PC-3 (cell line): ENCODE data around the gene ATIC. TPM values are rescaled to one million over a fixed set of nuclear protein-coding genes. Genes with fewer than 3 reads are reported as not detected.

Experiments used
- ATAC-seq: fragments of 200-7000 bp; cut with Tn5 transposase; 2 replicates; pipeline ENCODE4 v1.9.1; 2020; ENCODE audit warnings: mild to moderate bottlenecking, moderate library complexity
- BruUV-seq: library from RNA; stranded (reverse); fragments of 400-500 nt; replicated peaks from 2 replicates; lab custom pipeline; 2021; lab: Mats Ljungman, UMichigan
- CTCF ChIA-PET: fragments of 300-600 bp; sonication (Branson Sonifier 250); formaldehyde crosslinking; loops from one replicate; lab custom pipeline; 2022; ENCODE audit warnings: antibody characterized with exemption; lab: Charles Lee
- POLR2A ChIA-PET: fragments of 300-600 bp; sonication (Branson Sonifier 250); formaldehyde crosslinking; loops from one replicate; lab custom pipeline; 2022; ENCODE audit warnings: antibody characterized with exemption; ENCODE audit not compliant: unreplicated experiment; lab: Charles Lee
- DNase-seq: peaks from one replicate; pipeline ENCODE4 v3.0.0-alpha.2; 2015
- H2AFZ ChIP-seq: fragments of 300-600 bp; sonication (generic); 2 replicates; pipeline ENCODE4 v1.6.0; 2016; ENCODE audit warnings: antibody characterized with exemption, low read length
- H3F3A ChIP-seq: fragments of 300-600 bp; sonication (generic); one replicate; pipeline ENCODE4 v1.6.0; 2017; ENCODE audit warnings: antibody characterized with exemption, low read length, control low read depth, mild to moderate bottlenecking; ENCODE audit not compliant: unreplicated experiment
- H3K27ac ChIP-seq: fragments of 300-600 bp; sonication (generic); 2 replicates; pipeline ENCODE4 v1.5.1; 2016; ENCODE audit warnings: mild to moderate bottlenecking, low read length
- H3K27me3 ChIP-seq: fragments of 300-600 bp; sonication (generic); 2 replicates; pipeline ENCODE4 v1.6.1; 2016; ENCODE audit warnings: low read length, mixed read lengths
- H3K36me3 ChIP-seq: fragments of 300-600 bp; sonication (generic); 2 replicates; pipeline ENCODE4 v1.6.1; 2016; ENCODE audit warnings: low read depth, mixed run types, low read length, mixed read lengths
- H3K4me1 ChIP-seq: fragments of 300-600 bp; sonication (generic); 2 replicates; pipeline ENCODE4 v1.5.1; 2016; ENCODE audit warnings: low read length; ENCODE audit not compliant: insufficient read depth
- H3K4me2 ChIP-seq: fragments of 300-600 bp; sonication (generic); 2 replicates; pipeline ENCODE4 v1.6.0; 2016; ENCODE audit warnings: low read length
- H3K4me3 ChIP-seq: fragments of 300-600 bp; sonication (generic); 2 replicates; pipeline ENCODE4 v1.5.1; 2016; ENCODE audit warnings: mild to moderate bottlenecking, low read length, mixed read lengths
- H3K79me2 ChIP-seq: fragments of 300-600 bp; sonication (generic); 2 replicates; pipeline ENCODE4 v1.6.1; 2017; ENCODE audit warnings: low read length, mixed read lengths
- H3K9ac ChIP-seq: fragments of 300-600 bp; sonication (generic); 2 replicates; pipeline ENCODE4 v1.6.0; 2016; ENCODE audit warnings: mild to moderate bottlenecking, low read length
- H3K9me2 ChIP-seq: fragments of 300-600 bp; sonication (generic); replicated peaks from 2 replicates; pipeline ENCODE4 v1.6.1; 2016; ENCODE audit warnings: mixed run types, low read length, mixed read lengths
- H3K9me3 ChIP-seq: fragments of 300-600 bp; sonication (generic); 2 replicates; pipeline ENCODE4 v1.6.1; 2016; ENCODE audit warnings: low read length, mixed read lengths
- H4K20me1 ChIP-seq: fragments of 300-600 bp; sonication (generic); 2 replicates; pipeline ENCODE4 v1.6.1; 2016; ENCODE audit warnings: low read length, mixed read lengths
- EZH2 ChIP-seq: fragments of 300-600 bp; sonication (generic); IDR thresholded peaks from one replicate; pipeline ENCODE4 v1.6.1; 2017; ENCODE audit warnings: antibody characterized with exemption, mild to moderate bottlenecking, low read length; ENCODE audit not compliant: unreplicated experiment
- EZH2phosphoT487 ChIP-seq: fragments of 300-600 bp; sonication (generic); IDR thresholded peaks from 2 replicates; pipeline ENCODE4 v1.6.1; 2018; ENCODE audit warnings: mild to moderate bottlenecking, antibody characterized with exemption, low read length, borderline replicate concordance
- intact Hi-C: fragments of 100-400 bp; cut with micrococcal nuclease; formaldehyde crosslinking; loops from 2 replicates; pipeline ENCODE4 v1.9.0; 2023
- total RNA-seq: library from RNA; depleted of rRNA; stranded (reverse); fragments of >200 nt; gene quantifications from 2 replicates; pipeline ENCODE4 v1.2.3, GENCODE V29; 2014
- TF ChIP-seq, protein P1 (sequence below): fragments of 300-600 bp; sonication (generic); conservative IDR thresholded peaks from 2 replicates; pipeline ENCODE4 v1.5.1; 2017; ENCODE audit warnings: antibody characterized with exemption, low read depth, mild to moderate bottlenecking, low read length

Gene ATIC
- total RNA-seq, 1 experiment from 2014 or later: 41.7 TPM

DNA sequence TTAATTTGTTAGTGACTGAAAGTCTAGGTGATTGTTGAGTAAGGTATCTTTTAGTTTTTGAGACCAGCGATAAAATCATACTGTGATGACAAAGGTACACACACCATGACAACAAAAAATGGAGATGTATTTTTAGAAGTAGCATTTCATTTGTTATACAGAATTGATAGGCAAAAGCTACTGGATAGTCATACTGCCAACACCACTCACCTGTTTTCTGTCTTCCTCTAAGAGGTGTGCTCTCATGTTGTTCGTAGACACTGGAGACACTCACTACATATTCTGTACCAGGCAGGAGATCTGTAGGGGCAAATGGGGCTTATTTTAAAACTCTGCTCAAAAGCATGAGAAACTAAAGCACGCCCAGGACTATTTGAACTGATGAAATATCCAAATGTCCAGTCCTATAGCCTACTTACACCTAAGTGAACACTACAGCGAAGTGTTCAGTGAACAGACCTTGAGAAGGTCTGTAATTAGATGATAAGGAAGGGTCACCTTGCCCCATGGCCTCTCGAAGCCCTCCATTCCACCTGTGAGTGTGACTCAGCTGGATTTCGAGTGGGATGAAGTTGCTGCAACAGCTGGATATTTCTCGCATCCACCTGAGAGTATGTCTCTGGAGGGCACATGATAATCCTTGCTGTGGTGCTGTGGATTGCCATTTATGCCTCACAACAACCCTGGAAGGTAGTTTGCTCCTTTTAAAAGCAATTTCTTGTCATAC lies 76.3 kb downstream of the ATIC start:
- POLR2A ChIA-PET: no interaction called here
- H3K36me3 ChIP-seq: peaks cover 60% of the 10 kb centered on the region
- DNase-seq: no peak
- no peak for ATAC-seq
- H3K4me1 ChIP-seq: no peaks in the 10 kb centered on the region
- no peak overlapping the region for H3K4me3 ChIP-seq
- H3K27ac ChIP-seq: no peak overlapping the region
- H4K20me1 ChIP-seq: no peaks in the 10 kb centered on the region
- no peak overlapping the region for H3K9ac ChIP-seq
- no peak overlapping the region for H2AFZ ChIP-seq
- intact Hi-C loops: no loop called here
- no peaks in the 10 kb centered on the region for H3K79me2 ChIP-seq
- no peaks in the 10 kb centered on the region for H3K27me3 ChIP-seq
- TF ChIP-seq EZH2 (no peak), EZH2phosphoT487 (no peak)
- TF ChIP-seq, protein P1, sequence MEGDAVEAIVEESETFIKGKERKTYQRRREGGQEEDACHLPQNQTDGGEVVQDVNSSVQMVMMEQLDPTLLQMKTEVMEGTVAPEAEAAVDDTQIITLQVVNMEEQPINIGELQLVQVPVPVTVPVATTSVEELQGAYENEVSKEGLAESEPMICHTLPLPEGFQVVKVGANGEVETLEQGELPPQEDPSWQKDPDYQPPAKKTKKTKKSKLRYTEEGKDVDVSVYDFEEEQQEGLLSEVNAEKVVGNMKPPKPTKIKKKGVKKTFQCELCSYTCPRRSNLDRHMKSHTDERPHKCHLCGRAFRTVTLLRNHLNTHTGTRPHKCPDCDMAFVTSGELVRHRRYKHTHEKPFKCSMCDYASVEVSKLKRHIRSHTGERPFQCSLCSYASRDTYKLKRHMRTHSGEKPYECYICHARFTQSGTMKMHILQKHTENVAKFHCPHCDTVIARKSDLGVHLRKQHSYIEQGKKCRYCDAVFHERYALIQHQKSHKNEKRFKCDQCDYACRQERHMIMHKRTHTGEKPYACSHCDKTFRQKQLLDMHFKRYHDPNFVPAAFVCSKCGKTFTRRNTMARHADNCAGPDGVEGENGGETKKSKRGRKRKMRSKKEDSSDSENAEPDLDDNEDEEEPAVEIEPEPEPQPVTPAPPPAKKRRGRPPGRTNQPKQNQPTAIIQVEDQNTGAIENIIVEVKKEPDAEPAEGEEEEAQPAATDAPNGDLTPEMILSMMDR: no peak
- no peaks in the 10 kb centered on the region for H3K9me3 ChIP-seq
- H3F3A ChIP-seq: no peaks in the 10 kb centered on the region
- no TSS peak for BruUV-seq
- H3K4me2 ChIP-seq: no peak overlapping the region
- CTCF ChIA-PET: no interaction called here
- no peaks in the 10 kb centered on the region for H3K9me2 ChIP-seq

DNA sequence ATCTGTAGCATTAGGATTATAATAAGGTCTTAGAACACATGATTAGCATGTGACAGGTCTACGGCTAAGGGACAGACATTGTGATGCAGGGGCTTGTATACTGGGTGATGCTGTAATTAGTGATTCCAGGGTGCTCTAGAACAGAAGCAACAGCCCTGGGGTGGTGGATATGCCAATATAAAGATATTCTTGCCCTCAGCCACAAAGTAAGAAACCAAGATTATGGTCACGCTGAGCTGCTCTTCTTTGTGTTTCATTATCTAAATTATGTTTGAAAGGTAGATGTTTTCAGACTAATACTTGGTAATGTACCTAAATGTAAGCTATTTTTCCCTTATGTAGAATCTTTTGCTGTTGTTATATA lies 78.7 kb downstream of the ATIC start:
- no peak overlapping the region for H3K9ac ChIP-seq
- intact Hi-C loops: no loop called here
- H3K27ac ChIP-seq: no peak overlapping the region
- H3K4me3 ChIP-seq: no peak overlapping the region
- no peaks in the 10 kb centered on the region for H3F3A ChIP-seq
- peaks cover 68% of the 10 kb centered on the region for H3K36me3 ChIP-seq
- no TSS peak for BruUV-seq
- H3K79me2 ChIP-seq: no peaks in the 10 kb centered on the region
- POLR2A ChIA-PET: no interaction called here
- TF ChIP-seq, protein P1: no peak
- no peak for TF ChIP-seq EZH2
- TF ChIP-seq EZH2phosphoT487: no peak
- no peaks in the 10 kb centered on the region for H3K4me1 ChIP-seq
- H4K20me1 ChIP-seq: no peaks in the 10 kb centered on the region
- H3K9me3 ChIP-seq: no peaks in the 10 kb centered on the region
- no peaks in the 10 kb centered on the region for H3K9me2 ChIP-seq
- CTCF ChIA-PET: interaction anchor here (0.5 kb wide), 1 partner anchor 11 kb away, joined by 10 read pairs; no protein-coding TSS in a partner anchor
- H3K4me2 ChIP-seq: no peak overlapping the region
- H3K27me3 ChIP-seq: no peaks in the 10 kb centered on the region
- ATAC-seq: no peak
- no peak for DNase-seq
- no peak overlapping the region for H2AFZ ChIP-seq

DNA sequence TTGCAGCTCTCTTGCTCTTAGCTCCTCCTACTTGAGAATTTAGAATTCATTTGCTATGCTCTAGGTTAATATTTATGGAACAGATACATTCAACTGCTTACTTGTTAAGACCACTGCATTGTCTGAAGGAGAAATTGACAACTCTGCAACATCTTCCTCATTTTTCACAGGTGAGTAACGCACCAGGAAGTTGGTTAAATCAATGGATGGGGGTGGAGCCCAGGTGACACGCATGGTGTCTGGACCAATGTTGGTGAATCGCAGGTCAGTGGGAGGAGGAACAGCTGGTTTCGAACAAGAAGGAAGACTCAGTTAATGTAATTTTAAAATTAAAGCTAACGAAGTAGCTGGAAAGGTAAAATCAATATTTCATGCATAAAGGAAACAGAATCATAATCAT lies 79.7 kb downstream of the ATIC start:
- no peak overlapping the region for H3K4me2 ChIP-seq
- peak; percentile 25 for DNase-seq
- peaks cover 69% of the 10 kb centered on the region for H3K36me3 ChIP-seq
- H3K9me2 ChIP-seq: no peaks in the 10 kb centered on the region
- POLR2A ChIA-PET: no interaction called here
- H2AFZ ChIP-seq: no peak overlapping the region
- no peaks in the 10 kb centered on the region for H3K27me3 ChIP-seq
- intact Hi-C loops: no loop called here
- BruUV-seq: no TSS peak
- H3K9me3 ChIP-seq: no peaks in the 10 kb centered on the region
- no peaks in the 10 kb centered on the region for H3K79me2 ChIP-seq
- TF ChIP-seq EZH2 (no peak), EZH2phosphoT487 (no peak)
- TF ChIP-seq, protein P1: no peak
- H3K4me1 ChIP-seq: no peaks in the 10 kb centered on the region
- H3K4me3 ChIP-seq: no peak overlapping the region
- ATAC-seq: no peak
- CTCF ChIA-PET: no interaction called here
- no peak overlapping the region for H3K9ac ChIP-seq
- H3K27ac ChIP-seq: no peak overlapping the region
- H3F3A ChIP-seq: no peaks in the 10 kb centered on the region
- H4K20me1 ChIP-seq: no peaks in the 10 kb centered on the region
